Vagina (tissue), 2 donors: Measurements from ENCODE around the gene LRIT1.

Experiments
- CTCF ChIP-seq, 3 experiments: fragments of 450-650 bp in 2 of 3; fragments of 200-600 bp in 1 of 3; sonication (generic) in 1 of 3; IDR thresholded peaks; one replicate each; pipeline ENCODE4 v1.5.1; 2017 to 2019; ENCODE audit warnings: antibody characterized with exemption in 3 of 3, mild to moderate bottlenecking in 2 of 3, moderate library complexity in 2 of 3
- POLR2A ChIP-seq, 2 donors: fragments of 450-650 bp; IDR thresholded peaks; one replicate each; pipeline ENCODE4 v1.6.1; 2017; ENCODE audit warnings: antibody characterized with exemption in 2 of 2, mild to moderate bottlenecking in 2 of 2, moderate library complexity in 2 of 2

GRCh38 chr10:84254552-84255478 lies 13.5 kb upstream of the LRIT1 start:
- TF ChIP-seq CTCF (IDR thresholded peaks at IDR 0.05) (no peak), POLR2A (IDR thresholded peaks at IDR 0.05) (no peak)
